ENCODE results near the gene SIK3.

DNA sequence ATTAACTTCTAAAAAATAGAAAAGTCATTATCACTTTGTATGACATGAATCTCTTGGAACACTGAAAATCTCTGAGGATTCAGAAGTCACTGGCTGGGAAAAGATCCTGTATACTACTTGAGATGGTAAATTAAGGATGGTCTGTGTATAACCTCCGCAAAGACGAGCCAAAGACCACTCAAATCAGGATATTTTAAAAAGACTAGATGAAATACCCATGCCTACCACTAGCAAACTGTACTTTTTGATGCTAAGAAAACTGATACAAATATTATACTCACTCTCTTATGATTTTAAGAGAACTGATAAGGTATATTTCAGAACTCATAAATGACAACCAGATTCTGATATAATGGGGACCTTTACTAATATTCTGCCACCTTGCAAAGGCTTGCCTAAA is 182.2 kb downstream of the SIK3 start:
- TF ChIP-seq POLR2AphosphoS5 (IDR thresholded peaks at IDR 0.05) (no peak), CTCF (IDR thresholded peaks at IDR 0.05) (no peak)

All from prostate gland (tissue), 2 donors.